HL-60/S4 (cell line): ENCODE measurements around the gene MAPRE3.

Experiments used
- in situ Hi-C: fragments of 300-500 bp; cut with MboI; formaldehyde crosslinking; loops from 2 replicates; pipeline ENCODE4 v1.14.3; 2022; ENCODE audit warnings: low sequenced_read_pairs

Gene MAPRE3

DNA sequence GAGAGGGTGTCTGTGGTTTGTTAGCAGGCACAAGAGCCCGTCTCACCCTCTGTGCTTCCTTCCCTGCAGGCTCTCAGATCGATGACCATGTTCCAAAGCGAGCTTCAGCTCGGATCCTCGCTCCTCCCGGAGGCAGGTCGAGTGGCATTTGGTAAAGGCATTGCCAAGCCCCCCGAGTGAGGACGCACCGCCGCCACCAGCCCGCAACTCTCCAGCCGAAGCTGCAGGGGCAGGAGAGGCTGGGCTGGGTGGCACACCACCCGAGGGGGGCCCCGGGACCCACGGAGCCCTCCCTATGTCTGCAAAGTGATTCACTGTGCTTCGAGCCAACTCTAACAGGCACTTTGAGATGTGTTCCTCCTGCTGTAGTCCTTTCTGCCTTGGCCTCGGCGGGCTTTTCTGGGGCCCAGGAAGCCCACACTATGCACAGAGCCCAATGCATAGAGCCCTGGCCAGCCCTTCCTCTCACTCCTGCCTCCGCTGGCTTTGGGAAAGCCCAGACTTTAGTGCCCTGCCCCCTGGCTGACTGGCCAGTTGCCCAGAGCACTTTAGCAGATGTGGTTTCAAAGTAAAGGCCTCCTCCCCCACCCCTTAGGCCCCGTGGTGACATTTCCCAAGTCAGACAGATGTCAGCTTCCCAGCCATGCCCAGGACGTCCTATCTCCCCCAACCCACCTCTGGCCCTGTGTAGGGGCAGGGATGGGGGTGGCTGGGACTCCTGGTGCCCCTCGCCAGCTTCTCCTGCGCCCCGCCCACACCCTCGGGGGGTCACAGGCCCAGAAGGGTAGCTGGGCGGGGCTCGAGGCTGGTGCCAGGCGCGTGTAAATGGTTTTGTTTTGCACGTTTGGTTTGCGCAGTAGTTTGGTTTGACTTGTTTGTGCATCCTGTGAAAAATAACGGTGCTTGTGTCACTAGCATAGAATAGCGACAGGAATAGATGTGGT, 23.3 kb upstream of the MAPRE3 start:
- in situ Hi-C loops = no loop called here

GRCh38 chr2:26948800-26949199, 21.6 kb upstream of the MAPRE3 start:
- in situ Hi-C loops = no loop called here

- in situ Hi-C loops = loop anchor here (10.0 kb wide), 1 partner anchor 335 kb away; the partner anchor contains the start of gene TRIM54
Observed at GRCh38 chr2:26950246-26950645, 20.2 kb upstream of the MAPRE3 start.

DNA sequence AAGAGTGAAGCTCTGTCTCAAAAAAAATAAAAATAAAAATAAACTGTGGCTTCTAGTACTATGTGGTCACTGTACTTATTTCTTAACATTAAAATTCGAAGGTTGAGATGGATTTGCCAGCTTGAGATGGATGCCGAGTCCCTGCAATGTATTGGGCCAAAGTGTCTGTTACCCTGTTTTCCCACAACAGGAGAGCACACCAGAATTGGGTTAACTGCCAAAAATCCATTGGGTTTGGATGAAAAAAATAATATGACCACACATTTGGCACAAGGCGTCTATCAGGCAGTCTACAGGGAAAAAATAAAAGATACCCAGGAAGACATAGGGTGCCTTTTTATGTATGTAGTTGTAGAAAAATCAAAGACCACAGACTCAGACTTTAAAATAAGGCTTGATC, 19.2 kb upstream of the MAPRE3 start:
- in situ Hi-C loops = loop anchor here (10.0 kb wide), 1 partner anchor 334 kb away; the partner anchor contains the start of gene TRIM54

DNA sequence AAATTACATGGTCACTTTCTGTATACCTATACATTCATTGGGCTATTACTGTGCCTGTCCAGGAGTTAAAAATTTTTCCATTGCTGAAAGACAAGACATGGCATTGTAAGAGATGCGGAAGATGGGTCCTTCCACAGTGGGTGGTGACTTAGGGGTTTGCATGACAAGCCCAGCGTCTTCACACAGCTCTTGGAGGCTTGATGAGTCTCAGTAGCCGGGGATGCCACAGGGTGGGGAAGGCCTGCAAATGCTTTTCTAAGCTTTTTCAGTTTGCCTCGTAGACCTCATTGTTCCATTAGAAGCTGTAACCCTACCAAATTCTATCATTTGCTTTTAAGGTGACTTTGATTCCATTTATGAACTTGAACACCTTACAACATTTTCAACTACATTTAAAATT, 18.1 kb upstream of the MAPRE3 start:
- in situ Hi-C loops = loop anchor here (10.0 kb wide), 1 partner anchor 332 kb away; the partner anchor contains the start of gene TRIM54

DNA sequence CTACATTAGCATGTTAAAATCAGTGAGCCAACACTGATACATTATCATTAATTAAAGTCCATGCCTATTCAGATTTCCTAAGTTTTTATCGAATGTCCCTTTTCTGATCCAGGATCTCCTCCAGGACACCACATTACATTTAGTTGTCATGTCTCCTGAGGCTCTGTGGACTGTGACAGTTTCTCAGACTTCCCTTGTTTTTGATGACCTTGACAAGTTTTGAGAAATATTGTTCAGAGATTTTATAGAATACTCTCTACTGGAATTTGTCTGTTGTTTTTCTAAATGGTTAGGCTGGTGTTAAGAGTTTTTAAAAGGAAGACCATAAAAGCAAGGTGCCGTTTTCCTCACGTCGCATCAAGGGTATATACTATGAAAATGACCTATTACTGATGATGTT, 16.3 kb upstream of the MAPRE3 start:
- in situ Hi-C loops = loop anchor here (10.0 kb wide), 1 partner anchor 331 kb away; the partner anchor contains the start of gene TRIM54

DNA sequence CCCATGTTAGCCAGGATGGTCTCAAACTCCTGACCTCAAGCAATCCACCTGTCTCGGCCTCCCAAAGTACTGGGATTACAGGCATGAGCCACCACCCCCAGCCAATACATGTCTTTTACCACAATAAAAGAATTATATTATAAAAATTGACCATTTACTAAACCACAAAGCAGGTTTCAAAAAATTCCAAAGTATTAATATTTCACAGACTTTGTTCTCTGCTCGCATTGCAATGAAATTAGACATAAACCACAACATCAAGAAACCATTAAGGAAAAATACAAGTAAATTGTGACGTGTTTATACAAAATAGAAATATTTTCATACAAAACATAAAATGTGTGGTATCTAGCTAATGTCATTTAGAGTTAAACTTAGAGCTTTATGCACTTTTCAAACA, 13.4 kb upstream of the MAPRE3 start:
- in situ Hi-C loops = loop anchor here (10.0 kb wide), 1 partner anchor 328 kb away; the partner anchor contains the start of gene TRIM54

- in situ Hi-C loops = loop anchor here (10.0 kb wide), 1 partner anchor 327 kb away; the partner anchor contains the start of gene TRIM54
Observed at GRCh38 chr2:26957534-26957933, 12.9 kb upstream of the MAPRE3 start.

- in situ Hi-C loops = loop anchor here (10.0 kb wide), 1 partner anchor 325 kb away; the partner anchor contains the start of gene TRIM54
Observed at GRCh38 chr2:26959331-26959730, 11.1 kb upstream of the MAPRE3 start.

DNA sequence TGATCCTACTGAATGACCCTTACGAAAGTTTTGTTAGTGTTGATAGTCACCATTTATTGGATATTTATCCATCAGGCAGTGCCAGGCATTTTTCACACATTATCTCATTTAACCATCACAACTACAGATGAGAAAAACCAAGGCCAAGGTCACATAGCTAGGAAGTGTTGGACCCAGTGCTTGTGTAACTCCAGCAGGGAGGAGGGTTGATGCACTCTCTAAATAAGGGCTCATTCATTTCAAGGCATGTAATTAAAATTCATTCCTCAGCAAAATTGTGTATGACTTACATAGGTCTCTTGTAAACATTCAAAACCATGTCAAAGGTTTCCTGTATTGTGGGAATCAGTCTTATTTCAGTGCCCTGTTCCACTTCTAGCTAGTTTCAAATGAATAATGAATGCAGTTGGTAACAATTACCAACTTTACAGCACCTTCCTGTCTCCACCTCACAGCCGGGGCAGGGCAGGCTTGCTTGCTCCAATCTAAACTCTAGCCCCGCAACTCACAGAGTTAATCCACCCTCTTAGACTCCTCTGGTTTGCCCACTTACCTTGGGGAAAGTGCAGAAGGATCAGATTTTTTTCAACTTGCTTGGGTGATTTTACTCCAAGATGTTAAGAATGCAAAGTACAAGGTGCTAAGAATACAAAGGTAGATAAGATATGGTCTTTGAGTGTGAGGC, 5.8 kb upstream of the MAPRE3 start:
- in situ Hi-C loops = loop anchor here (10.0 kb wide), 2 partner anchors 50 to 120 kb away; partner anchors contain the start of gene KHK

DNA sequence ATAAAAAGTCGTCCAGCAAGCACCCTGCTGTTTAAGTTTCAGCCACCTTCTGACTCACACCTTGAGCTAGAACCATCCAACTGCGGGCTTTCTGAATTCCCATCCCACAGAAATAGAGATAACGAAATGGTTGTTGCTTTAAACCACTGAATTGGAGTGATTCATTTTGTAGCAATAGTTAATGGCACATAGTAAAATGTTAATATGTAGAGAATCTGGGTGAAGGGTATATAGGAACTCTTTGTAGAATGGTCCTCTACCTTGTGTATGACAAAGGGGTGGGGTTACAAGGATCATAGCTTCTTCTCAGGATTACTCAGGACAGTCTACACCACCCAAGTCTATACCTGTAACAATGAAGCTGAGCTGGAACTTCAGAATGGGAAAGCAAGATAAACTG, 2.4 kb upstream of the MAPRE3 start:
- in situ Hi-C loops = loop anchor here (10.0 kb wide), 2 partner anchors 47 to 117 kb away; partner anchors contain the start of gene KHK

DNA sequence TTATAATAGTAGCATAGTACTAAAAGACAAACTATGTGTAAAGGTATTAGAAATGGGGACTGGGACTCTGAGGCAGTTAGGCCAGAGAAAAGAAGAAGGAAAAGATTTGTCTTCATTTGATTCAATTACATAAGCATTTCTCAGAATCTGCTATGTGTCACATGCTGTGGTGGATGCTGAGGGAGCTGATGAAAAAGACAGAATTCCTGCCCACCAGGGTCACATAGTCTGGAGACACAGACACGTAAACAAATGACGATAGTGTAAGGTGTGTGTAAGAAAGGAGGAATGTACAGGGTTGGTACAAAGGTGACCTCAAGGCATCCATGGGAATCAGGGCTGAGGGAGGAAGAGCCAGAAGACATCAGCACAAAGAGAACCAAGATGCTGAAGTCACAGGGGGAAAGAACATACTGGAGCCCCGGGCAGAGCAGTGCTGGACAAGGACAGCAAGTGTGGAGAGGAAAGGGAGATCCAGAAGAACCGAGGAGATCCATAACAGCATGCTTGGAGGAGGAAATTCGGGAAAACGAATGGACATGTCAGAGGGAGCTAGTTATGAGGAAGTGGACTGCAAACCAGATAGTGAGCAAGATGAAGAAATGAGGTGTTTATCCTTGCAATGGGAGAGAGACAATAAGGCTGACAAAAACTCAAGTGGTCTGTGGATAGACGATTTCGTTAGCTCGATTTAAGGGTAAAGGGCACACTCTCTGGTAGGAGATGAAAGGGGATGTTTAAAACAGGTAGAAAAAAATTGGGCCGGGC, 1.2 kb upstream of the MAPRE3 start:
- in situ Hi-C loops = loop anchor here (10.0 kb wide), 2 partner anchors 46 to 116 kb away; partner anchors contain the start of gene KHK

- in situ Hi-C loops = no loop called here
Observed at GRCh38 chr2:26970928-26971627, 641 bp downstream of the MAPRE3 start.

- in situ Hi-C loops = no loop called here
Observed at GRCh38 chr2:26971911-26972786, 1.7 kb downstream of the MAPRE3 start.

DNA sequence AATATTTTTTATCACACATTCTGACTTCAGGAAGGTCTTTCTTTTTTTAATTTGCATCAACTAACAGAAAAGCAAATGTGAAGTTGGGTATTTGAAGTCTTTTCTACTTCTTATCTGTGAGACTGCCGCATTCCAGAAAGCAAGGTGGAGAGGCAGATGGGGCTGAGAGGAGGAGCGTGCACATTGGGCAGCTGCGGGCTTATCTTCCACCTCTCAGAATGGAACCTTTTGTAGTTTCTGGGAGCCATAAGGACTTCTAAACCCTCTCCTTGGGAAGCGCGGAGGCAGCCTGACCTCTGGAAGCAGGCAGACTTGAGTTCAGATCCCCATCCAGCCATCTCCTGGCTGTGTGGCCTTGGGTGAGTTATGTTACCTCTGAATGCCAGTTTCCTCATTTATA, 3.9 kb downstream of the MAPRE3 start:
- in situ Hi-C loops = no loop called here

GRCh38 chr2:26975102-26975501, 4.7 kb downstream of the MAPRE3 start:
- in situ Hi-C loops = no loop called here

DNA sequence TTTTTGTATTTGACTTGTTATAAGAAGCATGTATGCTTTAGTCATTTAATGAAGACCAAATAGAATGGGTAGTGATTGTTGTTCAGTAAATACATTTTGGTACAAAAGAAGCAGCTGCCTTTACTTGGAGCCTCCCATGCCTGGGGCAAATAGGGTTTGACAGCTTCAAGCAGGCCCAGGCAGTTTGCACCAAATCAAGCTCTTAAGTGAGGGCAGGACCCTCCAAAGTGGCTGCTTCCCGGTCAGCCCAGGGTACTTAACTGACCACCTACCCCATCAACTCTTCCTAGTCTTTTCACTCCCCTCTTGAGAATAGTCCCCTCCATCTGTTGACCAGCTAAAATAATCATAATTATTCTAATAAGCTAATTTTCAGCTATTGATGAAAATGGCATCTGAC, 5.2 kb downstream of the MAPRE3 start:
- in situ Hi-C loops = no loop called here

- in situ Hi-C loops = no loop called here
Observed at GRCh38 chr2:26976237-26976636, 5.8 kb downstream of the MAPRE3 start.

DNA sequence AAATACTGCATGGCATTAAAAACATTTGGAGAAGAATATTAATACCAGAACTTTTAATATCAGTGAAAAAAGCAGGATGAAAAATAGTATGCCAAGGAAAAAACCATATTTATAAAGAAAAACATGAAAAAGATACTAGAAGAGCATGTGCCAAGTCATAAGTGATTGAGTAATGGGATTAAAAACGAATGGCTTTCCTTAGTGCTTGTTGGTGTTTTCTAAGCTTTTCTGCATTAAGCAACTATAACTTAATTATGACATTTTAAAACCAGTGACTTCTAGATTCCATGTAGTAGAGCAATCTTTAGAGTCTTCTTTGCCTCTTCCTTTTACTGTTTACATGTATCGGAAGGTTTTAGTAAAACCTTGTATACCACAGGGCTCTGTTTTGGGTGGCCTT, 6.6 kb downstream of the MAPRE3 start:
- in situ Hi-C loops = no loop called here
